Fibroblast of the aortic adventitia (primary cell): Measurements from ENCODE around the gene ZNF44. TPM values are rescaled to one million over a fixed set of nuclear protein-coding genes. Genes with fewer than 3 reads are reported as not detected.

Experiments
- DNase-seq: peaks from one replicate; pipeline ENCODE4 v3.0.0-alpha.2; 2010; ENCODE audit warnings: low read depth
- H3K4me3 ChIP-seq: 2 replicates; pipeline ENCODE4 v1.5.1; 2011; ENCODE audit warnings: low read depth, mild to moderate bottlenecking, control low read depth, low read length, moderate library complexity
- CTCF ChIP-seq: IDR thresholded peaks from 2 replicates; pipeline ENCODE4 v1.5.1; 2011; ENCODE audit warnings: mild to moderate bottlenecking, low read length, control low read depth, inconsistent platforms; ENCODE audit not compliant: insufficient read depth
- total RNA-seq: library from RNA; depleted of rRNA; stranded (reverse); fragments of >200 nt; gene quantifications from 2 replicates; pipeline ENCODE4 v1.2.3, GENCODE V29; 2012; ENCODE audit warnings: low replicate concordance

ZNF44 gene
- total RNA-seq, 1 donor, result 5.3 TPM

DNA sequence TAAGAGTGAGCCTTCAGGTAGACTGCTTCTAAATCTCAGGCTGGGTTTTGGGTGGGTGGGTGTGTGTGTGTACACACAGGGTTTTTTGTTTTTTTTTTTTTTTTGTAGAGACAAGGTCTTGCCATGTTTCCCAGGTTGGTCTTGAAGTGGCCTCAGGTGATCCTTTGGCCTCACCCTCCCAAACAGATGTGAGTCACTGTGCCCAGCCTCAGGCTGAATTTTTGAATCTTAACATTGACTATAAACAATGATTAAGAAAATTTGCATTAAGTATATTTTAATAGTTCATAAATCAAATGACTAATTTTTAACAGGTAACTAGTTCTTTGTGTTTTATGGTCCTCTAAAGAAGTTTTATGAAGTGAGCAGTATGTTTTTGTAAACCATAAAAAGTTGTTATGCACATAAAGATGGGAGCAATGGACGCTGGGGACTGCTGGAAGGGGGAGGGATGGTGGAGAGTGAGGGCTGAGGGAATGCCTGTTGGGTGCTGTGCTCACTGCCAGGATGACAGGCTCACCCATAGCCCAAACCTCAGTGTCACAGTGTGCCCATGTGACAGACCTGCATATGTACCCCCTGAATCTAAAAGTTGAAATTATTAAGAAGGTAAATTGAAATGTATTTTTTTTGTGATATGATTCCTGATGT, 71.6 kb downstream of the ZNF44 start:
- no peak overlapping the region for H3K4me3 ChIP-seq
- DNase-seq, result no peak
- TF ChIP-seq CTCF, result no peak

Other genes starting within 250 kb of the ZNF44 start
- not detected in 2 replicates for gene ZNF878, start 241.9 kb downstream of the ZNF44 start, total RNA-seq
- 2.0 and 11.1 TPM in 2 replicates for gene ZNF844, start 230.2 kb downstream of the ZNF44 start, total RNA-seq
- 3.9 and 4.8 TPM in 2 replicates for gene ZNF20, start 154.5 kb downstream of the ZNF44 start, total RNA-seq
- 7.2 and 18.6 TPM in 2 replicates for gene ZNF625, start 138.1 kb downstream of the ZNF44 start, total RNA-seq
- 5.5 and 8.4 TPM in 2 replicates for gene ZNF136, start 131.8 kb downstream of the ZNF44 start, total RNA-seq
- 1.6 and 4.0 TPM in 2 replicates for gene ZNF563, start 38.8 kb upstream of the ZNF44 start, total RNA-seq
- 0.90 and 0.98 TPM in 2 replicates for gene ZNF442, start 70.8 kb upstream of the ZNF44 start, total RNA-seq
- 2.4 and 3.8 TPM in 2 replicates for gene ZNF799, start 106.4 kb upstream of the ZNF44 start, total RNA-seq
- gene ZNF443, start 146.1 kb upstream of the ZNF44 start, total RNA-seq, result 0.65 and 2.9 TPM in 2 replicates
- 1.4 and 3.8 TPM in 2 replicates for gene ZNF709, start 189.9 kb upstream of the ZNF44 start, total RNA-seq